ENCODE measurements around the gene COL13A1. TPM values are rescaled to one million over a fixed set of nuclear protein-coding genes. Genes with fewer than 3 reads are reported as not detected.

COL13A1 gene
- total and polyA plus RNA-seq, 12 donors, result 0.54 to 7.6 (median 1.9) TPM

GRCh38 chr10:70000262-70000661 is 198.6 kb downstream of the COL13A1 start:
- no peak overlapping the region for H3K27ac ChIP-seq
- intact Hi-C loops (cut with DNase I), result no loop called here
- 89 to 98% (median 95%) methylated on average over 4 of the region's 4 CpGs for WGBS, 4 donors
- H3K27me3 ChIP-seq, result no peaks in the 10 kb centered on the region
- H3K4me1 ChIP-seq (replicated peaks in 1 of 2), result no peaks in the 10 kb centered on the region
- no peaks in the 10 kb centered on the region for H3K9me3 ChIP-seq (replicated peaks in 1 of 3)
- no peak for DNase-seq
- TF ChIP-seq POLR2A (IDR thresholded peaks at IDR 0.05), result no peak
- TF ChIP-seq CTCF (IDR thresholded peaks at IDR 0.05), result no peak
- H3K36me3 ChIP-seq (replicated peaks in 1 of 2), result no peaks in the 10 kb centered on the region
- H3K4me3 ChIP-seq, result no peak overlapping the region

- TF ChIP-seq POLR2A (IDR thresholded peaks at IDR 0.05), result no peak
- TF ChIP-seq CTCF (IDR thresholded peaks at IDR 0.05), result no peak
Observed at GRCh38 chr10:70007116-70007820, 205.6 kb downstream of the COL13A1 start.

More at GRCh38 chr10:70007116-70007820, 205.6 kb downstream of the COL13A1 start:
- DNase-seq, result no peak
- no peak overlapping the region for H3K4me3 ChIP-seq
- 77 to 83% (median 80%) methylated on average over 8 to 9 of the region's 9 CpGs for WGBS, 4 donors
- intact Hi-C loops (cut with DNase I), result no loop called here
- no peak overlapping the region for H3K27ac ChIP-seq
- H3K9me3 ChIP-seq (replicated peaks in 1 of 3), result no peaks in the 10 kb centered on the region
- no peaks in the 10 kb centered on the region for H3K36me3 ChIP-seq (replicated peaks in 1 of 2)
- no peaks in the 10 kb centered on the region for H3K27me3 ChIP-seq
- H3K4me1 ChIP-seq (replicated peaks in 1 of 2), result no peaks in the 10 kb centered on the region

Other genes starting within 250 kb of the COL13A1 start
- under 1 TPM in 3 of 9 donors, not detected in 6; 0.28 to 0.78 (median 0.48) TPM for gene NEUROG3, start 228.5 kb upstream of the COL13A1 start, total RNA-seq
- under 1 TPM in 1 of 3 donors, not detected in 2; 0.07 TPM for gene NEUROG3, start 228.5 kb upstream of the COL13A1 start, polyA plus RNA-seq
- gene FAM241B, start 171.7 kb upstream of the COL13A1 start, total RNA-seq, result 1 to 10 TPM in 7 of 9 donors, not detected in 2; 1.4 to 3.4 (median 2.6) TPM
- 1 to 10 TPM; 3.4 to 4.6 (median 4.0) TPM for gene FAM241B, start 171.7 kb upstream of the COL13A1 start, polyA plus RNA-seq

Measured in adrenal gland (tissue), 12 donors.